ENCODE measurements around the gene AHRR.
"Not testable (repeated sequence)": the region's sequence is repeated elsewhere in the genome, so short reads cannot be mapped to it uniquely, and the experiment has no call there.

Gene AHRR

DNA sequence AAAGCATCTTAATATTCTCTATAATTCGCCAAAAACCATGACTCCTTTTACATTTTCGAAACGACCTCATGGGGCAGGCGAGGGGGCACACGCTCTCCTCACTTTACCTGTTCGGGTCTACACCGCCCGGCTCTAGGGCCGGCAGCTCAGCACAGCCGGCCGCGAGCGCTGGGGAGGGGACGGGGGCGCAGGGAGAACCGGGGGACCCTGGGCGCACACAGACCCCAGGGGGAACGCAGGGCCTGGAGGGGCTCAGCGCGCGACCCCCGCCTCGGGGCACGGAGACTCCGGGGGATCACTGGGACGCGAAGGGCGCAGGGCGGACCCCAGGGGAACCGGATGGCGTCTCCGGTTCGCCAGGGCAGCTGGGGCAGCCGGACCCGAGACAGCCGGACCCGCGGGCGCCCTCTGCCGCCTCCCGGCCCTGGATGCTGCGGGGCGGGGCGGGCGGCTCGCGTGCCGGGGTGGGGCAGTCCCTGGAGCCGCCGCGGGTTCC, at the start of gene AHRR:
Gene AHRR (plus strand): TSS at position 485 of the 496 bp plus-strand sequence. CDS start 22,189 bp downstream, outside the sequence.
- DNase-seq (ENCODE audit: low spot score), result peak; percentile 97

DNA sequence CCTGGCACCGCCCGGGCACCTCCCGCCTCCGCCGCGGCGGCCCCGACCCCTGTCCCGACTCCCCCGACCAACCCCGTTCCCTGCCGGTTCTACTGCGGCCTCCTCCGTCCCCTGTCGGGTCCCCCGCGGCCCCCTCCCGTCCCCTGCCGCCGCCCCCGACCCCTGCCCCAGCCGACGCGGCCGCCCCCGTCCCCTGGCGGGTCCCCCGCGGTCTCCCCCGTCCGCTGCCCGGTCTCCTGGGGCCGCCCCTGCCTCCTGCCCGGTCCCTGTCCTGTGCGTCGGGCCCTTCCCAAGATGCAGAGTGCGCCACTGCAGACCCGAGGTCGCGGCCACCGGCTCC, 49.7 kb upstream of the AHRR start:
- not testable (repeated sequence) for DNase-seq (ENCODE audit: low spot score)

DNA sequence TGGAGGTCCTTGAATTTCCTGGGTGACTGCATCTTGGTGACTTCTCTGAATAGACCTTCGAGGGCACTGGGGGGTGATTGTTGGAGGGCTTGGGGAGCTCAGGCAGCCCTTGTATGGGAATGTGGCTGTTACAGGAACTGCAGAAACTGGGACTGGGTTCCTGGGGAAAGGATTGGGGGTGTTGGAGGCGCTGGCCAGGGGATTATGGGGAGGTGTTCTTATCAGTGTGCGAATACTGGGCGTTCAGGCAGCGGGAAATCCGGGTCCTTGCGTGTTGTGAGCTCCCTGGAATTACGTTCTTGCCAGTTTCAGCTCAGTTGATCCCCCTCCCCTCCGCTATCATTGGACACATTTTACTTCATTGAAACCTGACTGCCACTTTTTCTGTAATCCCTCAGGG, 48.4 kb upstream of the AHRR start:
- not testable (repeated sequence) for DNase-seq (ENCODE audit: low spot score)

DNA sequence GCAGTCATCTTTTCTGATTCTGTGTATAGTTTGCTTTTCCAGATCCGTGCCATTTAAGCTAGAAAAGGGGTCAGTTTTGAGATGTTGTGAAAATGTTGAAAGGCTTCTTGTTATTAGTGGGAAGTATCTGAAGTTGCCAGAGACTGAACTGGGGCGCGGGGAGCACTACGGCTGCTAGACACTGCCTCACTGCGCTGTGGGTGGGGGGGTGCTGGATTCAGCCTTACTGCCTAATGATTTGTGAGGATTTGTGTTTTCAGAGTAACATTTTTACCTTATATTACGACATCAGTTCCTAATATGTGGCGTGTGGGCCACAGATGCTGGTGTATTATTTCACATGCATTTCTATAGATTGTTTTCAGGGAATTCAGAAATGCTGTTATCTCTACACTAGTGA, 48.0 kb upstream of the AHRR start:
- DNase-seq (ENCODE audit: low spot score), result not testable (repeated sequence)

DNA sequence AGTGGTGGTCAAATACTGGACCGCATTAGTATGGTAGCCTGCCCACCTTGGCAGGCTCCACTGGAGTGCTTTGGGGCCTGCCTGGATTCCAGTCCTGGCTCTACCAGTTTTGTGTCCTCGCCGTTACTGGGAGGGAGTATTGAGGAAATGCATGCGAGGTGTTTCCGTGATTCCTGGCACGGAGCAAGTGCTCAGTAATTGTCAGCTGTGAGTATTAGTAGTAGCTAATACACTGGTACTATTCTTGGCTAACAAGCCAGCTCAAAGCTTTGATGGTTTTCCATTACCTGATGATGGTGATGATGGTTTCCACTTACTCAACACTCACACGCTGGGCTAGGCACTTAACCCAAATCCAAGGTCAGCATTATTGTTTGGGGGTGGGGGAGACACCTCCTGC, 47.2 kb upstream of the AHRR start:
- not testable (repeated sequence) for DNase-seq (ENCODE audit: low spot score)

DNA sequence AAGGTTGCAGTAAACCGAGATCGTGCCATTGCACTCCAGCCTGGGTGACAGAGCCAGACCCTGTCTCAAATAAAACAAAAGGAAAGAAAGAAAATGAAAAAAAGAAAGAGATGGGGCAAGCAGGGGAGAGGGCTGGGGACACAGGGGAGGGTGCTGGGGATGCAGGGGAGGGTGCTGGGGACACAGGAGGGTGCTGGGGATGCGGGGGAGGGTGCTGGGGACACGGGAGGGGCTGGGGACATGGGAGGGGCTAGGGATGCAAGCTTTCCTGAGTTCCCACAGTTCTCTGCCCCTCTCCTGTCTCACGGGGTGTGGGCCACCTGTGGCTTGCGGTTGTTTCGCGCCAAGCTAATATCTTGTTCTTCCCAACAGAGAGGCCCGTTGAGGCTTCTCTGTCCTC, 42.9 kb upstream of the AHRR start:
- no peak for DNase-seq (ENCODE audit: low spot score)

DNA sequence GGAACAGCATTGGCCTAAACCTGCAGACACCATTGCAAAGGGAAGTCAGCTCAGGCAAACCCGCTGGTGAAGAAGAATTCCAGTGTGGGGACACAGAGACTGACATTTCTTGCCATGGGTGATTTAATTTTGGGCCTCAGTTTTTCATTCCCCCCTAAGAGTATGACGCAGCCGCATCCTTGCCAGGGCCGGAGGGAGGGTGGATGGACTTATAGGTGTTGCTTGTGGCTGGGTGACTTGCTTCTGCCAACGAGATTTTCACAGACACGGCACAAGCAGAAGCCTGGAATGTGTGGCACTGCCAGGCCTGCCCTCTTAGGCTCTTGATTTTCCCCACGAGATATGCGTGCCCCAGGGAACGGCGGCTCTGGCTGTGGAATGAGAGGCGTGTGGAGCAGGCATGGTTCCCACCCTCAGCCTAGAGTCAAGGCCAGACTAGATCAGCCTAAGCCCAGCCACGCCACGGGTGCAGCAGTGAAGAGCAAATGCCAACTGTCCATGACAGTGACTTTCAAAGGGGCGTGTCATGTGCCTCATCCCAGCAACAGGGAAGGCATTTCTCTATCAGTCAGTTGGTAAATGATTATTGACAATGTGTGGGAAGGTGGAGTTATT, 42.4 kb upstream of the AHRR start:
- not testable (repeated sequence) for DNase-seq (ENCODE audit: low spot score)

DNA sequence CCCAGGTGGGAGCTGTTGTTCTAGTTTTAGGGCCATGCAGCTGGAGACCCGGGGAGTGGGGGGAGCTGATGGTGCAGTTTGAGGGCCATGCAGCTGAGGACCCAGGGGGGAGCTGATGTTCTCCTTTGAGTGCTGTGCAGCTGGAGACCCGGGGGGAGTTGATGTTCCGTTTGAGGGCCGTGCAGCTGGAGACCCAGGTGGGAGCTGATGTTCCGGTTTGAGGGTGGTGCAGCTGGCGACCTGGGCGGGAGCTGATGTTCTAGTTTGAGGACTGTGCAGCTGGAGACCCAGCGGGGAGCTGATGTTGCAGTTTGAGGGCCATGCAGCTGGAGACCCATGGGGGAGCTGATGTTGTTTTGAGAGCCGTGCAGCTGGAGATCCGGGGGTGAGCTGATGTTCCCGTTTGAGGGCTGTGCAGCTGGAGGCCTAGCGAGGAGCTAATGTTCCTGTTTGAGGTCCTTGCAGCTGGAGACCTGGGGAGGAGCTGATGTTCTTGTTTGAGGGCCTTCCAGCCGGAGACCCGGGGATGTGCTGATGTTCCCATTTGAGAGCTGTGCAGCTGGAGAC, 35.4 kb upstream of the AHRR start:
- DNase-seq (ENCODE audit: low spot score), result no peak

DNA sequence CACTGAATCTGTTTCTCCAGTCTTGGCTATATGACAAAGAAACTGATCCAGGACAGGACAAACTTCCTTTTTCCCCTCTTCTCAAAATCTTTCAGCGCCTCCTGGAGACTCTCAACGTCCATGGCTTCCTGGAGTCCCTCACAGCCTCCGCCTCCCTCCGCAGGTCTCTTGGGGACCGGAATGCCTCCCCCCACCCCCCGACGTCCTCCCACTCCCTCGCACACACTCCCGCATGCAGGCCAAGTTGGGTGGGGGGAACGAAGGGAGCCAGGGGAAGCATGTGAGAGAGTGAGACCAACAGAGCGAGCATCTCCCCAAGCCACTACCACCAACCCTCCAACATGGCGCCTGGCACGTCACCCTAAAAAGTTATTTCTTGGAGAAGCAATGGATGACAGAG, 31.3 kb upstream of the AHRR start:
- DNase-seq (ENCODE audit: low spot score), result not testable (repeated sequence)

DNA sequence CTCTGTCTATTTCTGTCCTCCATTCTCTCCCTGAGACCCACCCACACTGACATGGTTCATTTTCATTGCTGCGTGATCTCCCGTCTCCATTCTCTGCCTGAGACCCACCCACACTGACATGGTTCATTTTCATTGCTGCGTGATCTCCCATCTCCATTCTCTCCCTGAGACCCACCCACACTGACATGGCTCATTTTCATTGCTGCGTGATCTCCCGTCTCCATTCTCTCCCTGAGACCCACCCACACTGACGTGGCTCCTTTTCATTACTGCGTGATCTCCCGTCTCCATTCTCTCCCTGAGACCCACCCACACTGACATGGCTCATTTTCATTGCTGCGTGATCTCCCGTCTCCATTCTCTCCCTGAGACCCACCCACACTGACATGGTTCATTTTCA, 30.2 kb upstream of the AHRR start:
- not testable (repeated sequence) for DNase-seq (ENCODE audit: low spot score)

DNA sequence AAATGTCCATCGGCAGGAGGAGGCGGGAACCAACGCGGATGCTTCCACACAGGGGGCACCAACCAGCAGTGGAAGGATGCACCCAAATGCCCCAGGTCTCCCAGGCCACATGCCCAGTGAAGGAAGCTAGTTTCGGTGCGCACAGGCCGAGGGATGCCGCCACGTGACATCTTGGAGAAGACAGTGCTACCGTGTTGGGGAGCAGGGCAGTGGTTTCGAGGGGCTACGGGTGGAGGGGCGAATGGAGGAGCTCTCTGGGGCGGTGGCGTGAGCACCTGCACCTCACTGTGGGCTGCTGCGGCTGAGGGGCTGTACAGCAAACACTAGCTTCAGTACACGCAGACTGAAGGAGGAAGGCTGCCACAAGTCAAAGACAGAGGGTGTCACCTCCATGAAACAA, 26.7 kb upstream of the AHRR start:
- DNase-seq (ENCODE audit: low spot score), result not testable (repeated sequence)

DNA sequence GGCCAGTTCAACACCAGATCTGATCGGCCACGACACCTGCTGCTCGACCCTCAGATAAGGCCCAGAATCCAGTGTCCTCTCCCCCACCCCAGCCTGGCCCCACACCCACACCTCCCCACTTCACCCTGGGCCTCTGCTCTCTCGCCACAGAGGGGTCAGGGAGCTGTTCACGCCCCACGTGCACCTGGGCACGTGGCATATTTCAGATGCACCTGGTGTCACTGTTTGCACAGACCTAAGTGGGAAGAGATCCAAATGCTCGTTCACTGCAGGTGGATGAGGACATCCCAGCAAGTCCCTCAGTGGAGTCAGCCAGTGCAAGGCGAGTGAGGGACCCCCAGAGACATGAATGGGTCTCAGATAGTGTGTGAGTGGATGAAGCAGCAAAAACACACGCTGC, 25.3 kb upstream of the AHRR start:
- DNase-seq (ENCODE audit: low spot score), result not testable (repeated sequence)

DNA sequence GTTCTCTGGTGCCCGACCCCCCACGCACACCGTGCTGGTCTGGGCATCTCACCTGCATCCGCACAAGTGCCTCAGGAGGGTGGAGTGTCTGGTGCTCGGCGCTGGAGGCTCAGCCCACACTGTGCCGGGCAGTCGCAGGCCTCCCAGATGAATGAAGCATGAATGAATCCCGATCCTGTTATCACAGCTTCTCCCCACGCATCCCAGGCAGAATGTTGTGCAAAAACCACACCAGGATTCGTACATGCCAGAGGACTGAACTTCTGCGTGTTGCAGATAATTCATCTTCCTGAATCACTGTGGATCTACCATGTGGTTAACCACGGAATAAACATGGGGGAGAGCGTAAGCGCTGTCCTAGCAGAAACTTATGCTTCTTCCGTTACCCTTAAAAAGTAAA, 24.6 kb upstream of the AHRR start:
- not testable (repeated sequence) for DNase-seq (ENCODE audit: low spot score)

DNA sequence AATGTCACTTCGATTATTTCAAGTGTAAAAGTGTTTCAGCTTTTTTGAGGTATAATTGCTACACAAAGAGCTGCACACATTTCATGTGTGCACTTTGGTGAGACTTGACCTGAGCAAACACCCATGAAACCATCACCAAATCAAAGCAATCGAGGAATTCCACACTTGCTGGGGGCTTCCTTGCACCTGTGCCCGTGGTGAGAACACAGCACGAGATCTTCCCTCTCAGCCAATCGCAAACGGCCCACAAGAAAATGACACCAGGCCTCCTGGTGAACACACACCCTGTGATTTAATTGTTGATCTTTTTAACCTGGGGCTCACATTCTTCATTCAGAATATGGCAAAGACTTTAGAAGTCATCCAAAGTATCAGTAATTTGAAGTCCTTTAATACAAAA, 24.1 kb upstream of the AHRR start:
- DNase-seq (ENCODE audit: low spot score), result not testable (repeated sequence)

DNA sequence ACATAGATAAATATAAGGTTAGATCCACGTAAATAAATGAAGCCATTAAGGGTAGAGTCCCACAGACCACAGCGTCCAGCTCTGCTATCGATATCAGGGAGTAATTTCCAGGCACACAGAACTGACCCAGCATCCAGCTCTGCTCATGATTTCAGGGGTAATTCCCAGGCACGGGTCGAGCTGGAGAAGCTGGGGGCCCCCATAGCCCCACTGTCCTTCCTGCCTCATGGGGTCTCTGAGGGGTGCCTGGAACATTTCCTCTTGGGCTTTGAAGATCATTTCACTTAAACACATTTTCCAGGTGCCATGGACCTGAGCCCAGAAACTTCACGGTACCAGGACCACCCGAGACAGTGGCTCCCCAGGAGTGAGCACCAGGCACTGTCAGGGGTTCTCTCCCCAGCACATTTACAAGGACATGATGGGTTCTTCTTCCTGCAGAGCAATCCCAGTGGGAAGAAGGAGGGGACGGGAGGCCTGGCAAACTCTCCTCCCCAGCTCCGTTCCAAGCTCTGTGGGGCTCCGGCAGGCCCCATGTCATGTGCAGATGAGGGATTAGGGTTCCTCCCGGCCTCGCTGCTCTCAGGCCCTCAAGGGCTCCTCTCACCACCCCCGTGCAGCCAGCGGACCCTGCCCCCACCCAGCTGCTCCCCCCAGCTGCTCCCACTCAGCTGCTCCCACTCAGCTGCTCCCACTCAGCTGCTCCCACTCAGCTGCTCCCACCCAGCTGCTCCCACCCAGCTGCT, 23.4 kb upstream of the AHRR start:
- DNase-seq (ENCODE audit: low spot score), result not testable (repeated sequence)

DNA sequence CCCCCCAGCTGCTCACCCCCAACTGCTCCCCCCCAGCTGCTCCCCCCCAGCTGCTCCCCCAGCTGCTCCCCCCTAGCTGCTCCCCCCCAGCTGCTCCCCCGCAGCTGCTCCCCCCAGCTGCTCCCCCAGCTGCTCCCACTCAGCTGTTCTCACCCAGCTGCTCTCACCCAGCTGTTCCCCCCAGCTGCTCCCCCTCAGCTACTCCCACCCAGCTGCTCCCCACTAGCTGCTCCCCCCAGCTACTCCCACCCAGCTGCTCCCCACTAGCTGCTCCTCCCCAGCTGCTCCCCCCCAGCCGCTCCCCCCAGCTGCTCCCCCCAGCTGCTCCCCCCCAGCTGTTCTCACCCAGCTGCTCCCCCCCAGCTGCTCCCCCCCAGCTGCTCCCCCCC, 22.8 kb upstream of the AHRR start:
- no peak for DNase-seq (ENCODE audit: low spot score)

DNA sequence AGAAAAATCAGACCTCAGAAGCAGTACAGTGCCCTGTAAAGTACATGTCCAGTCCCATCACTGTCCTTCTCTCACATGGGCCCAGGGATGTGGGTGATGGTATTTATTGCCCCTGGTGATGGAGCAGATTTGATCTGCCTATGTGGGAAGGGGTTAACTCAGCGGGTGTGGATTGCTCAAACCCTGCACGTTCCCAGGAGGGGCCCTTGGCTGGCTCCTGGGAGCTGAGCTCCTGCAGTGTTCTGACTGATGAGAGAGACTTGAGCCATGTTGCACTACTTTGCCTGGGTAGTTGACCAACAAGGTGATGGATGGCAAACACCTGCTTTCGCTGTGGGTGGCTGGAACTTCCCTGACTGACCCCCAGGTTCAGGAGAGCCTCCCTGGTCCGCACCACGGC, 21.6 kb upstream of the AHRR start:
- DNase-seq (ENCODE audit: low spot score), result not testable (repeated sequence)

DNA sequence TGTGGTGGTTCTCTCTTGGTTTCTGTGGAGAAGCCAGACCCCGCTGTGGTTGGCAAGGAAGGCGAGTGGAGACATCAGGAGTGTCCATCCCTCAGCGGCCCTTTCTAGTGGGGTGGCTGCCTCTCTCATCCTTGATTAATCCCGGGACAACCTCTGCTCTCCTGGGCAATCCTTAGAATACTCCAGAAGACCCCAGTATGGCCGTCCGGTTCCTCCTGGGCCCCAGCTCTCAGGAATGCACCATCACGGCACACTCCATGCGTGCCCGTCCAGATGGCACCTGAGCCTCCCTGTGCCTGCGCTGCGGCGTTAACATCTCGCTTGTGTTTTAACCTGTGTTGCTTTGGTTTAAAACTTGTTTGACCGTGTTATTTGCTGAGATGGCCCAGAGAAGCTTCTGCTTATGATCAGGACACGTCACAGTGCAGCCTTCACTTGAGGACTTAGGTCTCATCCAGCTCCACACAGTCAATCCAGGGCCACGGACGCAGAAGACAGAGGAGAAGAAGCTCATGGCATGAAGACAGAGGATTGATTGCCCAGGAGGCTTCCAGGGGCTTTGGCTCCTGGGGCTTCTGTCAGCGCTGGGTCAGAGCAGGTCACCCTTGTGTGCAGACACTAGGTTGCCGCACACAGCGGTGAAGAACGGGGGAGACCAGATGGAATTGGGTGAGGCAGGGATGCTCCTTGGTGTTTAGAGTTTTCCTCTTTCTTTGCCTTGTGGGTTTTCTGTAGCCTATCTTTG, 20.7 kb upstream of the AHRR start:
- DNase-seq (ENCODE audit: low spot score), result not testable (repeated sequence)

DNA sequence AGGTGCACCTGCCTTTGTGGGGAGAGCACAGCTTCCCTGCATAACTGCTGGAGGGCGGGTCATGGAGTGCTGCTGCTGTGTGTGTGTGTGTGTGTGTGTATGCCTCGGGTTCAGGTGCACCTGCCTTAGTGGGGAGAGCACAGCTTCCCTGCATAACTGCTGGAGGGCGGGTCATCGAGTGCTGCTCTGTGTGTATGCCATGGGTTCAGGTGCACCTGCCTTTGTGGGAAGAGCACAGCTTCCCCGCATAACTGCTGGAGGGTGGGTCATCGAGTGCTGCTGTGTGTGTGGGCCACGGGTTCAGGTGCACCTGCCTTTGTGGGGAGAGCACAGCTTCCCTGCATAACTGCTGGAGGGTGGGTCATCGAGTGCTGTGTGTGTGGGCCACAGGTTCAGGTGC, 19.1 kb upstream of the AHRR start:
- DNase-seq (ENCODE audit: low spot score), result not testable (repeated sequence)

DNA sequence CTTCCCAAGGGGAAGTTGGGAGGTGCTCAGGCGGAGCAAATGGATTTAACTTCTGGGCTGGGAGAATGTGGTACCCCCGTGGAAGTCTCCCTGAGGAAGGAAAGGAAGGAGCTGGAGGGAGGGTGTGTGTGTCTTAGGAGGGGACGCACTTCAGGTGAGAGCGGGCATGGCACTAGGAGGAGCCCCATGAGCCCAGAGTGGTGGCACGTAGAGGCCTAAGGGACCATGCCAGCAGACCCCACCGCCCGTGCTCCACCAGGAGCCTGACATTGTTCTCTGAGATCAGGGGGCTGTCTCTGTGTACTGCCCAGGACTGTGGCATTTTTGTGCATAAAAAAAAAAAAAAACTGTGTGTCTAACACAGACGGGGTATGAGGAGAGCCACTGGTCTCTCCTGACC, 18.5 kb upstream of the AHRR start:
- no peak for DNase-seq (ENCODE audit: low spot score)

DNA sequence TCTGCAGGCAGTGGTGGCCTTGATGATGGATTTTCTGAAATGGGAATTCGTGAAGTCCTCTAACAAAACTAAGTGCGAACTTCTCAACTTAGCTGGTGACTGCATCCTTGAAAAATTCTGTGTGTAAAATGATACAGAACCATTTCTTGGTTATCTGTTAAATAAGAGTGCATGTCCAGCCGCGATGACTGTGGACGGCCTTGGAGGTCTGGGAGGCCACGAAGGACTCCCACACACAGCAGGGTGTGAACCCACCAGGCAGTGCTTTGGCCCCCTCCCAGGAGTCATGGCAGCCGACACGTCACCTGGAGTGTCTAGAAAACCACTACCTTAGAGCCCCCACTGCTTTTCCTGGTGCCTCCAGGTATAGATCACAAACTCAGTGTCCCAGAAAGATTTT, 17.8 kb upstream of the AHRR start:
- DNase-seq (ENCODE audit: low spot score), result not testable (repeated sequence)

DNA sequence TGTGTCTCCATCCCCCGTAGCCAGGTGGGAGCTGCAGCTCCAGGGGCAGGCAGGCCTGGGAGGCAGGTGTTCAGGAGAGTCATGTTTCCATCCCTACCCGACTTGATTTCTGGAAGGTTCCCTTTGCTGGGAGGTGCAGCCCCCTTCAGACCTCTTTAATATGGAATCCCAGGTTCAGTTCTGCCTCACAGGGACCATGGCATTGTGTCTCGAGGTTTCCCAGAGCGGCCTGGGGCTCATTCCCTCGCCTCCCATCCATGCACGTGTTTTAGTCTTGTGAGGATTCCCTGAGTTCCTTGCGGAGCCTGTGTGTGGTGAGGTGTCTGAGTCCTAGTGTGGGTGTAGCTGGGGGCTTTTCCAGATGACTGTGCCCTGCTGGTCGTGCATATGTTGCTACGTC, 16.5 kb upstream of the AHRR start:
- DNase-seq (ENCODE audit: low spot score), result no peak

DNA sequence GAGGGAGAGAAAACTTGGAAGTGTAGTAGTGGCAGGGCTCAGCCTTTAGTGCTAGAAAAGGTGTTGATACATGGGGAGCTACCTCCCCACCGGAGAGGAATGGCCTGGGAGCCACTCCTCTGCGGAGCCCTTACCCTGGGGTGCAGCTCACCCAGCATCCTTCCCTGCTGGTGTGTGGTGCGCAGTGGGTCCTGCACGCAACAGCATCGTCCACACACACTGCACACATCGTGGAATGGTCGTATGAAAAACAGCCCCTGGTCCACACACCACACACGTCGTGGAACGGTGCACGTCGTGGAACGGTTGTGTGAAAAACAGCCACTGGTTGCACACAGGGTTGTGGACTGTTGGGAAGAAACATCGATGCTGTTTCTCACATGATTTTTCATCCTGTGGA, 16.1 kb upstream of the AHRR start:
- no peak for DNase-seq (ENCODE audit: low spot score)
